HCT116 (cell line): ENCODE measurements around the gene ACYP2. TPM values are rescaled to one million over a fixed set of nuclear protein-coding genes. Genes with fewer than 3 reads are reported as not detected.
"Not testable (repeated sequence)": the region's sequence is repeated elsewhere in the genome, so short reads cannot be mapped to it uniquely, and the experiment has no call there.

Source experiments
- ATAC-seq: fragments of 200-7000 bp; cut with Tn5 transposase; 2 replicates; pipeline ENCODE4 v1.9.1; 2020; ENCODE audit warnings: mild to moderate bottlenecking, moderate library complexity
- BruUV-seq: library from RNA; stranded (reverse); fragments of 400-500 nt; replicated peaks from 2 replicates; lab custom pipeline; 2021; lab: Mats Ljungman, UMichigan
- CTCF ChIA-PET: fragments of 300-600 bp; sonication (Branson Sonifier 250); formaldehyde crosslinking; loops from one replicate; lab custom pipeline; 2021; ENCODE audit warnings: antibody characterized with exemption; lab: Charles Lee
- POLR2A ChIA-PET: fragments of 300-600, 350-600 bp; sonication (Branson Sonifier 250); formaldehyde crosslinking; loops from one replicate; lab custom pipeline; 2021; ENCODE audit warnings: antibody characterized with exemption; lab: Charles Lee
- RAD21 ChIA-PET, 2 experiments: fragments of 300-600 bp; sonication (Branson Sonifier 250); formaldehyde crosslinking; loops; one replicate each; lab custom pipeline; 2023; ENCODE audit warnings: low total read pairs in 2 of 2; ENCODE audit not compliant: uncharacterized antibody in 2 of 2, unreplicated experiment in 2 of 2, low non-redundant PET in 1 of 2; lab: Charles Lee
- DNase-seq: peaks from one replicate; pipeline ENCODE4 v3.0.0-alpha.2; 2010; ENCODE audit warnings: low read depth, low spot score
- H2AFZ ChIP-seq: fragments of 200-600 bp; shearing (Covaris generic), sonication (generic); 2 replicates; pipeline ENCODE4 v1.6.1; 2017; ENCODE audit warnings: low read depth, mixed run types, mixed read lengths, antibody characterized with exemption, low read length; ENCODE audit not compliant: poor library complexity, severe bottlenecking
- H3K27ac ChIP-seq: 2 replicates; pipeline ENCODE4 v1.5.1; 2012; ENCODE audit warnings: low read depth, low read length
- H3K27me3 ChIP-seq: fragments of 200-600 bp; sonication (generic); 2 replicates; pipeline ENCODE4 v1.6.1; 2016; ENCODE audit warnings: mixed run types, low read length, mixed read lengths; ENCODE audit not compliant: insufficient read depth
- H3K36me3 ChIP-seq, 2 experiments: fragments of 200-500 bp in 1 of 2; fragments of 200-600 bp in 1 of 2; sonication (Bioruptor generic) in 1 of 2; sonication (generic) in 1 of 2; 2 replicates each; pipeline versions ENCODE4 v1.5.1 to v1.6.1; 2014 to 2016; ENCODE audit warnings: low read length in 2 of 2, inconsistent platforms in 1 of 2, mixed read lengths in 1 of 2, mixed run types in 1 of 2; ENCODE audit not compliant: insufficient read depth in 2 of 2, control insufficient read depth in 1 of 2
- H3K4me1 ChIP-seq, 2 experiments: fragments of 200-600 bp in 1 of 2; sonication (generic) in 1 of 2; 2 replicates each; pipeline versions ENCODE4 v1.5.1 to v1.6.1; 2012 to 2017; ENCODE audit warnings: low read length in 2 of 2, inconsistent platforms in 1 of 2, mild to moderate bottlenecking in 1 of 2, mixed read lengths in 1 of 2, mixed run types in 1 of 2, moderate library complexity in 1 of 2; ENCODE audit not compliant: insufficient read depth in 2 of 2, control insufficient read depth in 1 of 2
- H3K4me2 ChIP-seq: fragments of 200-600 bp; sonication (generic); 2 replicates; pipeline ENCODE4 v1.6.1; 2017; ENCODE audit warnings: mixed run types, low read length, mixed read lengths
- H3K4me3 ChIP-seq, 2 experiments: fragments of 200-600 bp in 1 of 2; sonication (generic) in 1 of 2; replicated peaks in 1 of 2; 2 replicates each; pipeline ENCODE4 v1.5.1; 2011 to 2016; ENCODE audit warnings: low read length in 2 of 2, control low read depth in 1 of 2, low read depth in 1 of 2, mild to moderate bottlenecking in 1 of 2, mixed read lengths in 1 of 2, mixed run types in 1 of 2
- H3K79me2 ChIP-seq: fragments of 200-600 bp; sonication (generic); 2 replicates; pipeline ENCODE4 v1.6.1; 2017; ENCODE audit warnings: mild to moderate bottlenecking, mixed run types, low read length, moderate library complexity, mixed read lengths; ENCODE audit not compliant: insufficient read depth
- H3K9ac ChIP-seq: fragments of 200-600 bp; sonication (generic); 2 replicates; pipeline ENCODE4 v1.6.1; 2016; ENCODE audit warnings: low read length, mixed read lengths
- H3K9me2 ChIP-seq: fragments of 200-600 bp; sonication (generic), shearing (Covaris generic); 2 replicates; pipeline ENCODE4 v1.6.1; 2017; ENCODE audit warnings: mixed run types, mild to moderate bottlenecking, moderate library complexity; ENCODE audit not compliant: insufficient read depth
- H3K9me3 ChIP-seq, 2 experiments: fragments of 200-500 bp in 1 of 2; fragments of 200-600 bp in 1 of 2; sonication (Bioruptor generic) in 1 of 2; sonication (generic) in 1 of 2; 2 replicates each; pipeline ENCODE4 v1.6.1; 2014 to 2017; ENCODE audit warnings: low read length in 2 of 2, mixed read lengths in 2 of 2, inconsistent platforms in 1 of 2, low read depth in 1 of 2, mild to moderate bottlenecking in 1 of 2, mixed run types in 1 of 2, moderate library complexity in 1 of 2; ENCODE audit not compliant: control insufficient read depth in 1 of 2, insufficient read depth in 1 of 2
- H4K20me1 ChIP-seq: fragments of 200-600 bp; sonication (generic), shearing (Covaris generic); 2 replicates; pipeline ENCODE4 v1.6.1; 2017; ENCODE audit warnings: mixed run types, mild to moderate bottlenecking, moderate library complexity; ENCODE audit not compliant: insufficient read depth
- EGR1 ChIP-seq: IDR thresholded peaks from 2 replicates; pipeline ENCODE4 v1.6.1; 2012; ENCODE audit warnings: low read depth
- FOSL1 ChIP-seq: IDR thresholded peaks from 2 replicates; pipeline ENCODE4 v1.6.1; 2012; ENCODE audit warnings: low read depth
- JUND ChIP-seq: IDR thresholded peaks from 2 replicates; pipeline ENCODE4 v1.6.1; 2012
- POLR2AphosphoS5 ChIP-seq: IDR thresholded peaks from 2 replicates; pipeline ENCODE4 v1.6.1; 2011; ENCODE audit warnings: mild to moderate bottlenecking, low read depth, low read length, moderate library complexity
- SP1 ChIP-seq: IDR thresholded peaks from 2 replicates; pipeline ENCODE4 v1.6.1; 2012; ENCODE audit warnings: low read depth
- SRF ChIP-seq: IDR thresholded peaks from 2 replicates; pipeline ENCODE4 v1.6.1; 2012; ENCODE audit warnings: low read depth
- TCF7L2 ChIP-seq: IDR thresholded peaks from 2 replicates; pipeline ENCODE4 v1.7.0; 2011; ENCODE audit warnings: borderline replicate concordance, inconsistent platforms; ENCODE audit not compliant: insufficient read depth, insufficient read length; ENCODE audit errors: extremely low read depth
- YY1 ChIP-seq: IDR thresholded peaks from 2 replicates; pipeline ENCODE4 v1.6.1; 2011; ENCODE audit warnings: low read length, low read depth, moderate library complexity, mild to moderate bottlenecking; ENCODE audit not compliant: insufficient replicate concordance; ENCODE audit errors: extremely low read depth
- ZNF274 ChIP-seq: fragments of 200-500 bp; sonication (Bioruptor generic); IDR thresholded peaks from 2 replicates; pipeline ENCODE4 v1.6.1; 2014; ENCODE audit warnings: mild to moderate bottlenecking, low read depth, low read length, inconsistent platforms
- intact Hi-C: fragments of 100-400 bp; cut with micrococcal nuclease; formaldehyde crosslinking; loops from 2 replicates; pipeline ENCODE4 v1.10.0; 2022
- total RNA-seq: library from RNA; stranded (reverse); gene quantifications from one replicate; pipeline ENCODE4 v1.2.1, GENCODE V29; 2021; ENCODE audit not compliant: unreplicated experiment
- TF ChIP-seq, protein P1 (sequence below), 3 experiments: fragments of 200-600 bp in 1 of 3; sonication (generic) in 1 of 3; IDR thresholded peaks in 2 of 3; conservative IDR thresholded peaks in 1 of 3; 2 replicates each; pipeline ENCODE4 v1.5.1; 2012 to 2017; ENCODE audit warnings: low read depth in 2 of 3, low read length in 2 of 3, antibody characterized with exemption in 1 of 3, borderline replicate concordance in 1 of 3, control low read depth in 1 of 3, mild to moderate bottlenecking in 1 of 3, mixed read lengths in 1 of 3, mixed run types in 1 of 3, moderate library complexity in 1 of 3; ENCODE audit not compliant: insufficient read depth in 1 of 3

Gene ACYP2
- total RNA-seq, 1 experiment from 2014 or later, result 9.4 TPM

DNA sequence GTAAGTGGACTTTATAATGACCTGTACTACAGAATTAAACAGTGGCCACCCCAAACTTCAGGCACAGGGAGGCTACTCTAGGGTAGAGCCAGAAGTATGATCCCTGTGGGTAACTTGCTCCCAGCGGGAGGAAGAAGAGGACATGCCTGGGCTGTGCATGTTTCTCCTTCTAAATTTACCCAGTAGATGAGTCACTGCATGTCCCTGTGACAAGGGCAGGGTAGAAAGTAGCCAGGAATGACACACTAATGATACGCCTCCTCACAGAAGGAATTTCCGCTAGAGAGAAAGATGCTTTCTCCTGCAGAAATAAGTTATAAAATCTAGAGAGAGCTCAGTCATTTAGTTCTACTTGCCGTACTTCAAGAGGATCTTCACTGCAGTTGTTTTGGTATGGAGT is 7.5 kb downstream of the ACYP2 start:
- Histone ChIP-seq H3K9ac (no peak overlapping the region), H3K4me1 (peaks cover 13 to 22% of the 10 kb centered on the region in 2 experiments), H3K4me3 (peak overlapping the region in 1 of 2 experiments; percentile 13; a peak in 2 of 4 replicates), H3K79me2 (no peaks in the 10 kb centered on the region), H3K4me2 (peak overlapping the region; percentile 64), H3K27me3 (no peaks in the 10 kb centered on the region), H3K9me2 (no peaks in the 10 kb centered on the region), H3K27ac (peak overlapping the region; percentile 58; the same call in 1 of the 2 replicates), H3K36me3 (0 out of 4 replicates have a peak, but pooled peaks cover 0 to 5% of the 10 kb centered on the region in 2 experiments), H4K20me1 (no peaks in the 10 kb centered on the region), H2AFZ (no peak overlapping the region), H3K9me3 (peaks cover 3 to 14% of the 10 kb centered on the region in 2 experiments; a peak in 1 of 4 replicates)
- ATAC-seq (peak; percentile 93), DNase-seq (peak; percentile 41)
- ChIA-PET RAD21 (no interaction called here), CTCF (no interaction called here), POLR2A (no interaction called here)
- intact Hi-C loops, result no loop called here
- BruUV-seq, result no TSS peak
- peak; percentile 83 for TF ChIP-seq EGR1
- TF ChIP-seq TCF7L2, result no peak
- peak; percentile 83 for TF ChIP-seq JUND
- TF ChIP-seq, protein P1, sequence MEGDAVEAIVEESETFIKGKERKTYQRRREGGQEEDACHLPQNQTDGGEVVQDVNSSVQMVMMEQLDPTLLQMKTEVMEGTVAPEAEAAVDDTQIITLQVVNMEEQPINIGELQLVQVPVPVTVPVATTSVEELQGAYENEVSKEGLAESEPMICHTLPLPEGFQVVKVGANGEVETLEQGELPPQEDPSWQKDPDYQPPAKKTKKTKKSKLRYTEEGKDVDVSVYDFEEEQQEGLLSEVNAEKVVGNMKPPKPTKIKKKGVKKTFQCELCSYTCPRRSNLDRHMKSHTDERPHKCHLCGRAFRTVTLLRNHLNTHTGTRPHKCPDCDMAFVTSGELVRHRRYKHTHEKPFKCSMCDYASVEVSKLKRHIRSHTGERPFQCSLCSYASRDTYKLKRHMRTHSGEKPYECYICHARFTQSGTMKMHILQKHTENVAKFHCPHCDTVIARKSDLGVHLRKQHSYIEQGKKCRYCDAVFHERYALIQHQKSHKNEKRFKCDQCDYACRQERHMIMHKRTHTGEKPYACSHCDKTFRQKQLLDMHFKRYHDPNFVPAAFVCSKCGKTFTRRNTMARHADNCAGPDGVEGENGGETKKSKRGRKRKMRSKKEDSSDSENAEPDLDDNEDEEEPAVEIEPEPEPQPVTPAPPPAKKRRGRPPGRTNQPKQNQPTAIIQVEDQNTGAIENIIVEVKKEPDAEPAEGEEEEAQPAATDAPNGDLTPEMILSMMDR (IDR thresholded peaks at IDR 0.05 in 2 of 3, conservative IDR thresholded peaks at IDR 0.05 in 1 of 3; ENCODE audit: borderline replicate concordance in 1 of 3, insufficient read depth in 1 of 3, low read depth in 2 of 3, low read length in 2 of 3), result no peak
- TF ChIP-seq YY1, result peak; percentile 46
- peak; percentile 88 for TF ChIP-seq FOSL1
- TF ChIP-seq SP1, result peak; percentile 66
- peak; percentile 46; the same call in 1 of the 2 replicates for TF ChIP-seq POLR2AphosphoS5
- TF ChIP-seq ZNF274, result no peak
- peak; percentile 30; the same call in 1 of the 2 replicates for TF ChIP-seq SRF

DNA sequence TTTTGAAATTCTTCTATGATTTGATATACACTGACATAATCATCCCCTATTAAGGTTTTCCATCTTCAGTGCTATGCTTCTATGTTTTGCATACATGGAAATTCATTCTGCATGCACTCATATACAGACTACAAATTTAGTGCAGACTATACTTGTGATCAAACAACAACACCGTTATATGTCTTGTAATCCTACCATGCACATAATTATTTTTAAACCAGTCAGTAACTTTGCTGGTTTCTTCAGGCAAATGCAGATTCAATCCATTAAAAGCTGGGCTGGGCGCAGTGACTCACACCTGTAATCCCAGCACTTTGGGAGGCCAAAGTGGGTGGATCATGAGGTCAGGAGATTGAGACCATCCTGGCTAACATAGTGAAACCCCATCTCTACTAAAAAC is 11.8 kb downstream of the ACYP2 start:
- ATAC-seq, CTCF ChIA-PET, intact Hi-C loops, H3K9me3 ChIP-seq, RAD21 ChIA-PET, H3K4me2 ChIP-seq, BruUV-seq, H3K27ac ChIP-seq, H3K9me2 ChIP-seq, H3K27me3 ChIP-seq, H2AFZ ChIP-seq, H3K79me2 ChIP-seq, POLR2A ChIA-PET, DNase-seq, H4K20me1 ChIP-seq, H3K4me3 ChIP-seq, H3K36me3 ChIP-seq, H3K9ac ChIP-seq: not testable (repeated sequence)
- peaks cover 12 to 16% of the 10 kb centered on the region in 2 experiments for H3K4me1 ChIP-seq
